GM19099 (cell line): ENCODE data around the gene MGAT4A.

Experiments
- POLR2A ChIP-seq: IDR thresholded peaks from 3 replicates; pipeline ENCODE4 v1.6.1; 2011; ENCODE audit warnings: low read depth; ENCODE audit not compliant: insufficient read length; ENCODE audit errors: extremely low read depth

The MGAT4A gene

DNA sequence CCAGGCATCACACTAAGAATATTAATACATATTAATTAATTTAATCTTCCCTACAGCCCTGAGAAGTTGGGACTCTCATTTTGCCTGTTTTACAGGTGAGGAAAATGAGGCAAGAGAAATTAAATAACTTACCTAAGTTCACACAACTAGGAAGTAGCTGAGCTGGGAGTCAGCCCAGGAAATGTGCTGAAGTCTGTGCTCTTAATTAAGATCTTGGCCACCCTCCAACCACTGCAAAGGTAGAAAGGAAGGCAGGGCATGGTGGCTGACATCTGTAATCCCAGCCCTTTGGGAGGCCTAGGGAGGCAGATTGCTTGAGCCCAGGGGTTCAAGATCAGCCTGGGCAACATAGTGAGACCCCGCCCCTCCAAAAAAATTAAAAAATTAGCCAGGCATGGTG is 12.9 kb upstream of the MGAT4A start:
- TF ChIP-seq POLR2A: no peak

- no peak for TF ChIP-seq POLR2A
Measured at GRCh38 chr2:98739020-98739419, 8.1 kb upstream of the MGAT4A start.

DNA sequence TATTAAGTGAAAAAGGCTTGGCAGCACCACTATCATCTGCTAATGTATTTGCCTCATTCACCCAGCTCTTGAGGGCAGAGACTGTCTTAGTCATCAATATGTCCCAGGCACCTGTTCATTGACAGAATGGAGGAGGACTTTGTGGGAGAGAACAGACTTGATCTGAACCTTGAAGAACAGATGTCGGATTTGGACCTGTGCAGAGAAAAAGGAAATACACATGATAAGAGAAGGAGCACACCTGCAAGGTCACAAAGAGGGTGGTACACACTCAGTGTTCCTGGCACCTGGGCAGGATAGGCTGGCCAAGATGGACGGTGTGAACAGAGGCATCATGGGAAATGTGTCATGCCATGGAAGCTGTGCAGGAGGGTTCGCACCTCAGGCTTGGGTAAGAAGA is 7.4 kb upstream of the MGAT4A start:
- TF ChIP-seq POLR2A: no peak

GRCh38 chr2:98737848-98738247 is 6.9 kb upstream of the MGAT4A start:
- no peak for TF ChIP-seq POLR2A

DNA sequence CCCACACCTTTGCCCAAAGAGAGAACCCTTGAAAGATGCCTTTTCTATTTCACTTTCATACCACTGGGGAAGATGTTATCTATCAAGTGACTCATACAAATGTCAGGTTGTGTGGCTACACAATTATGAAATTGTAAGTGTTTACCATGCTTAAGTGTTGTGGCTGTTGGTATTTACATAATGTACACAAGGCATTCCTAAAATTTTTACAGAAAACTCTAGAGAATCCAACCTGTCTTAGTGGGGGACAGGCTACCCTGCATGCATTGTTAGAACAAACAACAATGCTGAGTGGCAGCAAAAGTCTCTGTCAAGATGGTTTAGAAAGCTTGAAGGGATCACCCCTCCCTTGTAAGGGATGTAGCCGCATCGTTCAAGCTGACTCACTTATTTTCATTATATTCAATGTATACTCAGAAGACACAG is 5.5 kb upstream of the MGAT4A start:
- TF ChIP-seq POLR2A: no peak

DNA sequence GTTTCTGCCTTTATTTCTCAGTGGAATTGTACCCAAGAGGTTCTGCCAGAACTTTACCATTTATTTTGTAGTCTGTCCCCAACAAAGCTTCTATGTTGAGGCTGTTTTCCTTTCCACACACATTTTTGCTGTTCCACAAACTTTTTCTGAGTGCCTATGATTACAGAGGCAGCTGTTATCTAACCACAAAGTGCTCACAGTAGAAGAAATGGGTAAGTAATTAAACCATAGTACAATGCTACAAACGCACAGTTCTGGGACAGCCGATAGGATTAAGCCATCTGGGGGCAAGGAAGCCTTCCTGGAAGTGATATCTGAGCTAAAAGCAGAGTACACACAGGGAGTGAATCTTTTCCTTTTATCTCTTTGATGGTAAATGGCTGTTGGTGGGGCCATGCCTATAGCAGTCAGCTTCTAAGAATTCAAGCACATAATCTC is 3.9 kb upstream of the MGAT4A start:
- TF ChIP-seq POLR2A: no peak

- TF ChIP-seq POLR2A: no peak
Measured at GRCh38 chr2:98734162-98734561, 3.2 kb upstream of the MGAT4A start.

GRCh38 chr2:98732430-98733051 is 1.6 kb upstream of the MGAT4A start:
- no peak for TF ChIP-seq POLR2A

- TF ChIP-seq POLR2A: no peak
Measured at GRCh38 chr2:98731894-98732349, 990 bp upstream of the MGAT4A start.

- TF ChIP-seq POLR2A: no peak
Measured at GRCh38 chr2:98730707-98731040, 258 bp downstream of the MGAT4A start.

DNA sequence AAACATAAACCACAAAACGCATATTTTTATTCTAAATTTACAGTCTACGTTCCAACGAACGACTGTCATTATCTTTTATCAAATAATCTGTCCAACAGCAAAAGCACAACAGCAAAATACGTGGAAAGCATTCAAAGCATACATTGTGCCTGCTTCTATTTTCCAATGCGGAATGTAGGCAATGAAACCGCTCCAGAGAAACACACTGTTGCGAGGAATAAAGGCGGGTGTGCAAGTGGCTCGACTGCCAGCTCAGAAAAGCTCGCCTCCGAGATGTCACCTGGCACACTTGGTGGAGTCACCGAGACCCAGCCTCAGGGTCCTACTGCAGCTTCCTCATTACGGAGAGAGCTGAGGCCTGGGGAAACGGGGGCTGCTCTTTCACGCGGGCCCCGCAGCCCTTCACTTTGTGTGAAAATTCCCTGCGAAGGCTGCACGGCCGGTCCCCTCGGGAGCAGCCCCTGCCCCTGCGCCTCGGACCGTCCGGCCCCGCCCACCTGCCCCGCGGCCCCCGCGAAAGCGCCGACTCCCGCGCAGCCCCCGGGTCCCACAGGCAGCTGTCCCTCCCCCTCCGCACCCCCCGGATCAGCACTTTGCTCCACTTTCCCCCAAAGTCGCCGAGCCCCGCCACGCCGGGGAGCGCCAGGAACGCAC is 752 bp downstream of the MGAT4A start:
- no peak for TF ChIP-seq POLR2A

GRCh38 chr2:98729652-98730051 is 1.3 kb downstream of the MGAT4A start:
- TF ChIP-seq POLR2A: no peak

GRCh38 chr2:98727369-98728087 is 3.4 kb downstream of the MGAT4A start:
- no peak for TF ChIP-seq POLR2A

DNA sequence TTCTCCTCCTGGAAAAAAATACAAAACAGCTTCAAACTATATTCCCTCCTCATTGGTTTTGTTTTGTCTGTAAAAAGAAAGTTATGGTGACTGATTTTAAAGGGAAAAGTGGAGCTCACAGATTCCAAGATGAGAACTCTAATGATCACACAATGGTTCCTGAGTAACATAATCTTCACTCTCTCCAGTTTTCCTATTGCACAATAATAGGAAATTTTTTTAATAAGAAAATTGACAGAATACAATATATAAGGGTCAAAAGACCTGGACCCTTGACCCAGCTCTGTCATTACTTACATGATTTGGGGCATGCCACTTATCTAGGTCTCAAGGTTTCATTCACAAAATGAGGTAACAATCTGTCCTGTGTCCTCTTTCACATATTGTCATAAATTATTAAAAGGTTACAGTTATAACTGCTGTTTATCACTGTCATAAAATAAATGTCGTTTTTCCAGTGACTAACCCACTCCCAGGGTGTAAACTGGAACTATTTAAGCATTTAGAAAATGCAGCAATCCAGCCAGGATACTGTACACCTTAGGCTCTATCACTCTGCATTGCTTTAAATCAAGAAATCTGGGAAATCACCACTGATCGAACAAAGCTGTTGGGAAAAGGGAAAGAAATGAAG is 4.1 kb downstream of the MGAT4A start:
- no peak for TF ChIP-seq POLR2A

DNA sequence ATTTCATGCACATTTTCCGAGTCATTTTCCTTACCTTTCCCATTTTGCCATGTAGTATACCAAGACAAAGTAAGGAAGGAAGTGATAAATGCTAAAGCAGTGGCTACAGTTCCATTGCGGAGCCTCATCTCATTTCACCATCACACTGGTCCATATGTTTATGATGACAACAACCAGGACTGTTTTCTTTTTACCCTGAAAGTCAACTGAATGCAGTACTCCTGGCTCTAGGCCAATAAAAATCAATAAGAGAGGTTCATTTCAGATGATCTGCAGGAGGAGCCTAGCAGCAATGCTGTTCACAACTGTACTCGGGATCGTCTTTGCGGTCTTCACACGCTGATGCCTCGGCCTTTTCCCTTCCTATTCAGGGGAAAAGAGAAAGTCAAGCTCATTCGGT is 4.7 kb downstream of the MGAT4A start:
- TF ChIP-seq POLR2A: no peak

DNA sequence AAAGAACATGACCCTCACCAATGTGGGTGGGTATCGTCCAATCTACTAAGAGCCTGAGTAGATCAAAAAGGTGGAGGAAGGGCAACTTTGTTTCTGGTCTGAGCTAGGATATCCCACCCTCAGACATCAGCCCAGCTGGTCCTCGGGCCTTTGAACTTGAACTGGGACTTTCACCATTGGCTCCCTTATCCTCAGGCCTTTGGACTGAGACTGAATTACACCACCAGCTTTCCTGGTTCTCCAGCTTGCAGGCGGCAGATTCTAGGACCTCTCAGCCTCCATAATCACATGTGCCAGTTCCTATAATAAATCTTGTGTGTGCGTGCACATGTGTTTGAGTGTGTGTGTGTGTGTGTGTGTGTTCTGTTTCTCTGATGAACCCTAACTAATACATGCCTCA is 10.6 kb downstream of the MGAT4A start:
- no peak for TF ChIP-seq POLR2A
